ENCODE results near the gene CCDC12. TPM values are rescaled to one million over a fixed set of nuclear protein-coding genes. Genes with fewer than 3 reads are reported as not detected.

CCDC12 gene
- total RNA-seq, 1 donor from 2014 or later = 36.3 TPM

- Mint-ChIP-seq H3K36me3 (ENCODE audit: low read depth, unreplicated experiment) (peaks cover 33% of the 10 kb centered on the region), H3K27ac (ENCODE audit: unreplicated experiment) (no peak overlapping the region), H3K27me3 (ENCODE audit: unreplicated experiment) (peaks cover 4% of the 10 kb centered on the region), H3K4me3 (ENCODE audit: unreplicated experiment) (peak overlapping the region; percentile 77), H3K4me1 (ENCODE audit: unreplicated experiment) (peaks cover 3% of the 10 kb centered on the region), H3K9me3 (ENCODE audit: unreplicated experiment) (no peaks in the 10 kb centered on the region)
- no peak for TF ChIP-seq CTCF (IDR thresholded peaks at IDR 0.05; ENCODE audit: unreplicated experiment)
- DNase-seq (ENCODE audit: low spot score) = peak; percentile 3
Measured at GRCh38 chr3:47008234-47008796, 31.8 kb upstream of the CCDC12 start.

- DNase-seq (ENCODE audit: low spot score) = peak; percentile 4
- no peak overlapping the region for H3K4me3 Mint-ChIP-seq (ENCODE audit: unreplicated experiment)
- no peaks in the 10 kb centered on the region for H3K9me3 Mint-ChIP-seq (ENCODE audit: unreplicated experiment)
- peaks cover 4% of the 10 kb centered on the region for H3K27me3 Mint-ChIP-seq (ENCODE audit: unreplicated experiment)
- no peak for TF ChIP-seq CTCF (IDR thresholded peaks at IDR 0.05; ENCODE audit: unreplicated experiment)
- peaks cover 33% of the 10 kb centered on the region for H3K36me3 Mint-ChIP-seq (ENCODE audit: low read depth, unreplicated experiment)
- H3K27ac Mint-ChIP-seq (ENCODE audit: unreplicated experiment) = no peak overlapping the region
- peaks cover 3% of the 10 kb centered on the region for H3K4me1 Mint-ChIP-seq (ENCODE audit: unreplicated experiment)
Measured at GRCh38 chr3:47007482-47008233, 31.1 kb upstream of the CCDC12 start.

- Mint-ChIP-seq H3K9me3 (ENCODE audit: unreplicated experiment) (no peaks in the 10 kb centered on the region), H3K4me3 (ENCODE audit: unreplicated experiment) (no peak overlapping the region), H3K4me1 (ENCODE audit: unreplicated experiment) (peaks cover 3% of the 10 kb centered on the region), H3K27me3 (ENCODE audit: unreplicated experiment) (peaks cover 6% of the 10 kb centered on the region), H3K36me3 (ENCODE audit: low read depth, unreplicated experiment) (peaks cover 36% of the 10 kb centered on the region), H3K27ac (ENCODE audit: unreplicated experiment) (no peak overlapping the region)
- DNase-seq (ENCODE audit: low spot score) = no peak
- TF ChIP-seq CTCF (IDR thresholded peaks at IDR 0.05; ENCODE audit: unreplicated experiment) = no peak
Measured at GRCh38 chr3:47007001-47007400, 30.5 kb upstream of the CCDC12 start.

GRCh38 chr3:47006145-47006651 lies 29.7 kb upstream of the CCDC12 start:
- DNase-seq (ENCODE audit: low spot score) = no peak
- no peak for TF ChIP-seq CTCF (IDR thresholded peaks at IDR 0.05; ENCODE audit: unreplicated experiment)
- H3K4me1 Mint-ChIP-seq (ENCODE audit: unreplicated experiment) = peaks cover 3% of the 10 kb centered on the region
- H3K36me3 Mint-ChIP-seq (ENCODE audit: low read depth, unreplicated experiment) = peaks cover 34% of the 10 kb centered on the region
- peaks cover 6% of the 10 kb centered on the region for H3K27me3 Mint-ChIP-seq (ENCODE audit: unreplicated experiment)
- H3K4me3 Mint-ChIP-seq (ENCODE audit: unreplicated experiment) = peak overlapping the region; percentile 59
- no peak overlapping the region for H3K27ac Mint-ChIP-seq (ENCODE audit: unreplicated experiment)
- no peaks in the 10 kb centered on the region for H3K9me3 Mint-ChIP-seq (ENCODE audit: unreplicated experiment)
